RKO (cell line): ENCODE measurements around the gene ZDHHC8.

Experiments
- DNase-seq: peaks from one replicate; pipeline ENCODE4 v3.0.0-alpha.2; 2016; ENCODE audit warnings: low spot score

Gene ZDHHC8

DNA sequence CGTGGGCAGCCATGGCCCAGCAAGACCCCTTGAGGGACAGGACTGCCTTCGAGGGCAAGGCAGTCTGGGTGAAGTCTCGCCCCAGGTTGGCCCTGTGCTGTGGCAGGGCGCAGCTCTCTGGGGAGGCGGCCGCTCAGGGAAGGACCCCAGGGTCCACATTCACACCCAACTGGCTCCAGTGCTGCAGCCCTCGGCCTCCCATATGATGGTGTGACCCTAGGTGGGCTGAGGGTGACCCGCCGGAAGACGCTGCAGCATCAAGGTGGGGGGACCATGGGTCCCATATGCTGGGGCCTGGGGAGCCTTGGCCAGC, 47.3 kb downstream of the ZDHHC8 start:
- no peak for DNase-seq

DNA sequence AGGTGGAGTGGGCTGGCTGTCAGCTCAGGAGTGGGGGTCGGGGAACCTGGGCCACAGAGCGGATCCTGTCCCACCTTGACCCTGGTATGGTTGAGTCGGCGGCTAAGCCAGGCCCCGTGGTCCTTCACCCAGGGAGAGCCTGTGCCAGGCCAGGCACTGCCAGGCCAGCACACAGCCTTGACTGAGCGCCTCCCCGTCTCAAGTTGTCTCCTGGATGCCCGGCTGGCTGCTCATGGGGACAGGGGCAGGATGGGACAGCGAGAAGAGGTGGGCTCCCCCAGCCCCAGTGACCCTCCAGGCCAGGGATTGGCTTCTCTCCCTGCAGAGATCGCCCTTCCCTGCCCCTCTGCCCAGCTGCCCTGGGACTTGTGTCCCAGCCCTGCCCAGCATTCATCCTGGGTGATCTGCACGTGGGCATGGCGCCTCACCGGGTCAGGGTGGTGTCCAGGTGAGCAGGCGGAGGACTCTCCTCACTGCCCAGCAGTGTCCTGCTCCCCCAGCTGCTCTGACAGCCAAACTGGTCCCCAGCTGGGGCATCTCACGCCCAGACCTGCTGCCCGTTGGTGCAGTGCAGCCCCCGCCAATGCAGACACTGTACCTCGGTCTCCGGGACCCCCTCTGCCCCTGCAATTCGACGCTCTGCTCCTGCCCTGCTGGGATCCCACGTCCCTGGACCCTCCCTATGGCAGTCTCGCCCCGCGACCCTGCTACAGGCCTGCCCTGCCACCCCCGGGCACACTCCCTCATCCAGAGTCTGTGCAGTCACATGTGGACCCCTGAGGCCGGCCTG, 48.0 kb downstream of the ZDHHC8 start:
- DNase-seq, result no peak

DNA sequence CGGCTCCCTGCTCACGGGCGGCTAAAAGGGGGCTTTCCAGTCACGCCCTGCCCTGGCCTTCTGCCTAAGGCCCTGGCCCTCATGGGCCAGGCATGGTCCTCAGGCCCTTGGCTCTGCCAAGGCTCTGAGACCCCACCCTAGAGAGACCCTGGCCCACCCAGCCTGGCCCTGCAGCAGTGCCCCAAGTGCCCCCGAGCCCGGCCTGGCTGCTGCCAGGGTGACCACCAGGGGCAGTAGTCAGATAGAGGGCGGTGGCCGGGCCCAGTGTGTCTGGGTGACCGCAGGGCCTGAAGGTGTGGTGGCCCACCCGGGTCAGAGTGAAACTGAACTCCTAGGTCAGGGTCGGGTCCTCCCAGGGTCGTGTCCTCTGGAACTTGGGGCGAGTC, 48.6 kb downstream of the ZDHHC8 start:
- DNase-seq, result no peak

DNA sequence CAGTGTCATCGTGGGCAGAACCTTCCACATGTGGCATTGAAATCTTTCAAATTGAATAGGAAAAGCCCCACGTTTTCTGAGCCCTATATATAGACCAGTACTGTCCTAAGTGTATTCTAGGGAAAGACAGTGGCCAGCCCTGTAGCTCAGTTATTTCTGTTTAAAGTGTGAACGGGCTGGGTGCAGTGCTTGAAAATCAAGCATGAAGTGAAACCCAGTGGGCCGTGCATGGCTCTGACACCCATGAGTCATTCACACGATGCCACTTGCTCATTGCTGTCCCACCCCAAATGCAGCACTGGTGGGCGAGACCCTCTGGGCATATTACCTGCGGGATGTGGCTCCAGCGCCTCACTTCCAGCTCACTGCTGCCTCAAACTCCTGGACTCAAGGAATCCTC, 49.0 kb downstream of the ZDHHC8 start:
- DNase-seq, result no peak

DNA sequence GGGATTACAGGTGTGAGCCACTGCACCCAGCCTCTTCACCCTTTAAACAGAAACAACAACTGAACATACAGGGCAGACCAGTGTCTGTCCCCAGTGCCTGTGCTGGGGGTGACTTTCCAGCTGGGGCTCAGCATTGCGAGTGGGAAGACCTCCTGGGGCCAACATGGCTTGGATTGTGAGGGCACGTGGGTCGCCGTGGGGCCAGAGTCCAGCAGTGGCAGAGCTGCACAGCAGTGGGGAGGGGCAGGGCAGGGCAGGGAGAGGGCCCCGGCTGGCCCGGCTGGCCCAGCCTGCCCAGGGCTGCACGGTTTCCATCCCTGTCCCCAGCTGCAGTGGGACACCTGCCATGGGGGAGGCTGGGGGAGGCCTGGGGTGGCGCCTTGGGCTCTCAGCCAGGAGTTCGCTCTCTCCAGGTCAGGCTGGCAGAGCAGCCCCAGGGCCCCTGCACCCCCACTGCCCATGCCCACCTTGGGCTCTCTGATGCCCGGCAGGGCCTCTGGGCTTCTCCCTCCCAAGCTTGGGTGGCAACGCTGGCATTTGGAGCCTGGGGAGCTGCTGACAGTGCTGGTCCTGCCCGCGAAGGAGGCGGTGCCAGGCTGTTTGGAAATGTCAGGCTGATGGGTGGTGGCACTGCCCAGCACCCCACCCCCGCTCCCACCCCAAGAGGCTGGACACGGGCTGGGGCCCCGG, 49.7 kb downstream of the ZDHHC8 start:
- no peak for DNase-seq

DNA sequence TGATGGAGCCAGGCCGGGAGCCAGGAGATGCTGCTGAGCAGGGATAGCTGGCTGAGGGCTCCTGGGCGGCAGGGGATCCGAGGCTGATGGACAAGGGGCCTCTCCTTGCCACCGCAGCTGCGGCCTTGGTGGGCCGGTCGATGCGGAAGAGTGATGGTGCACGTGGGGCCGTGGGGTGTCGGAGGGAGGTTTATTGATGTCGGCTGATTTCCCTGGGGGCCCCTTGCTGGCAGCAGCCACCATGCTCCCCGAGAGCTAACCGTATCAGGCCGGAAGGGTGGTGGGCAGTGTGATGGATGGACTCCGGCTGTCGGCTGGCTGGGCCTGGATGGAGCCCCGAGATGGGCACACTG, 50.3 kb downstream of the ZDHHC8 start:
- DNase-seq, result no peak

DNA sequence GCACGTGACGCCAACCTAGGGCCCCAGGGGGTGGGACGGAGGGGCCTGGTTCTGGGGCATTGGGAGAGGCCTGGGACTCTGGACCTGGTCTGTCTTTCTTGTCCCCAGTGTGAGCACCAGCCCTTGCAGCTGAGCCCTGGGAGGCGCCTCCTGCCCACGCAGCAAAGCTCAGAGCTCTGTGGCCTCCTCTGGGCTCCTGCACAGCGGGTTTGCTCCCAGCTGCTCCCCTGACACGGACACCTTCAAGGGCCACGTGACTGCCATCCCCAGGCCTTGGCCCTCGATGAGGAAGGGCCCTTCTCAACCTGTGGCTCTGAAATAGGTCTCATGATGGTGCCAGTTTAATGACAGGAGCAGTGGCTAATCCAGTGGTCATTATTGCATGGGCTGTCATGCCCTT, 50.8 kb downstream of the ZDHHC8 start:
- DNase-seq, result no peak

DNA sequence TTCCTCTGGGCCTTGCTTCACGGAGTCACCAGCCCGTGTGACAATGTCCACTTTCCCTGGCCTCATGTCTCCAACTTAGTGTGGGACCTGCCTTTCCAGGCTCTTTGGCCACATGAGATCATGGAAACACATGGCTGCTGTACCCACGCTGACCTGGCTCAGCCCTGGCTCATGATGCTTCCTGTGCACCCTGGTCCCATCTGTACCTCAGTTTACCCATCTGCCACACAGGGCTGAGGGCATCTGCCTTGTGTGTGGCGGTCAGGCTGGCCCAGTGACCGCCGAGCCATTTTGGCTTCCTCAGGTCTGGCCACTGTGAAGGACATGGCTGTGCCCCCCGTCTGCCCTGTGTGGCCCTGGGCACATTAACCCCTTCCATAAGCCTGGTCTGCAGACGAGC, 51.5 kb downstream of the ZDHHC8 start:
- no peak for DNase-seq

DNA sequence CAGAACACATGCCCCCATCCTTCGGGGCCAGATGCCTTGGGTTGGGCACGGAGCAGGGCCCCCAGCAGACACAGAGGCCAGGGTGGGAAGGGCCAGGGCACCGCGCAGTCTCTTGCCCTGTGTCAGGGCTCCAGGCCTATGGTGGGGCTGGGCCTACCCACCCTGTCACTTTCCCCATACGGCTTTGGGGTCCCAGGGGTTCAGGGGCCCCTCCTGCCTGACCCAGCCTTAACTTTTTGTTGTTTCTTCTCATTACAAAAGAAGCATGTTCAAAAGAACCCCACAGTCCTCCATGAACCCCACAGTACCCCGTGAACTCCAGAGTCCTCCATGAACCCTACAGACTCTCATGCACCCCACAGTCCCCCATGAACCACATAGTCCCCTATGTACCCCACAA, 52.2 kb downstream of the ZDHHC8 start:
- no peak for DNase-seq

DNA sequence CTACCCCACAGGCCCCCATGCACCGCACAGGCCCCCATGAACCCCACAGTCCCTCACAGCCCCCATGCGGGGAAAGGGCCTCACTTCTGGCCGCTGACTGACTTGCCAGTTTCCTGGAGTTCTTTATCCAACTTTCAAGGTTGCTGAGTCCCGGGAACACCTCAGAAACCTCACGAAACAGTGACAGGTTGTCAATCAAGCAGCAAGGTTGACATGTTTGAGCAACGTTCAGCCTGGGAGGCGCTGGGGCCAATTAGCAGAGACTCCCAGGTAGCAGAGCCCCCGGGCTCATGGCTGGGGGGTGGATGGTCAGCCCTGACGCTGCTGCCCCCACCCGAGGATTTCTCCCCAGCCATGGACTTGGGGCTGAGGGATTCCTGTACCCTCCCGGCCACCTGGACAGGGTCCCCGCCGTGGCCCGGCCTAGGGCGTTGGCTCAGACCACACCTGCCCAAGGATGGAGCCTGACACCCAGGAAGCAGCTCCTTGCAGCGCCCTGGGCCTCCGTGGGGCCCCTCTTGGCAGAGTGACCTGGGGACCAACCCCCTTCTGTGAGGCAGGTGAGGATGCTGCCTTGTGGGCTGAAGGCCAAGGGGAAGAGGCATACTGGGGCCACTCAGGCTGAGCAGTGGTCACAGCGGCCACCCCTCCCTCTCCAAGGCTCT, 53.0 kb downstream of the ZDHHC8 start:
- no peak for DNase-seq

DNA sequence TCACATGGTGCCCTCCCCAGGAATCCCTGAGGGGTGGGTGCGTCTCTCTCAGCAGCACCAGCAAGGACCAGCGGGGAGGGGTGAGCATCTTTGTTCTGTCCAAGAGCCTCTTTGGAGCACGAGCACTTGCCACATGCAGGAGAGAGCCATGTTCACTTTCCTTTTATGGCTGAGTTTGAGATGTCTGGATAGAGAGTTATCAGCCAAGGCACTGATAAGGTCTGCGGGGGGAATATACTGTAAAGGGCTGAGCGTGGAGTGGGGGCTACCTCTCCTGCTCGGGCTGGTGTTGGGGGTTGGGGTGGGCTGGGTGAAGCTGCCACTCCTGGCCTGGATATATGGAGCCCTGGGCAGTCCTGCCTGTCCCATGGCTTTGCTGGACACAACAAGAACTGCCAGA, 54.1 kb downstream of the ZDHHC8 start:
- no peak for DNase-seq

DNA sequence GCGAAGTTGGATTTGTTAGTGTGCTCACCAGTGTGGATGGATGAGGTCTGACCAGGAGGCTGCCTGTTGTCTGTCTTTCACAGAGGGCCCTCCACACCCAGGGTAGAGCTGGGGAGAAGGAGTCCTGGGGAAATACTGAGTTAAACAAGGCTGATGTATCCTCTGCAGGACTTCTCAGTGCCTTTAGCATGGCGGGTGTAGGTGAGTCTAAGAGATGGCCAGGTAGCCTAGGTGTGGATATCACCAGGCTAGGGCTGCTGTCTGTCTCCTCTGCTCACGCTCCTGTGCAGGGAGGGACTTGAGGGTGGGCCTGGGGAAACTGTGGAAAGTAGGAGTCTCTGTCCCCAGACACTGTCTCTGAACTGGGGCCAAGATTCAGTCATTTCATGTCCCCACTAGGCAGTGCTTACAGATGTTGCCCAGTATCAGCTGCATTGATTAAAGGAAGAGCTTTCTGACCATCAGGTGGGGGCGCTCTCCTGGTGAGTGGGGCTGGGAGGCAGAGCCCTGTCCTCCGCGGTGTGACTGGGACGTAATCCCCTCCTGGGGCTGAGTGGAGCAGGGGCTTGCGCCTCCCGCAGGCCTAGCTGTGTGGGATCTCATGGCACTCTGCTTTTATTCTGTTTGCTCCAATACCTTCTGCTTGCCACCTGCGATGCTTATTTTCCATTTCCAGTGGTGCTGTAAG, 54.7 kb downstream of the ZDHHC8 start:
- no peak for DNase-seq

DNA sequence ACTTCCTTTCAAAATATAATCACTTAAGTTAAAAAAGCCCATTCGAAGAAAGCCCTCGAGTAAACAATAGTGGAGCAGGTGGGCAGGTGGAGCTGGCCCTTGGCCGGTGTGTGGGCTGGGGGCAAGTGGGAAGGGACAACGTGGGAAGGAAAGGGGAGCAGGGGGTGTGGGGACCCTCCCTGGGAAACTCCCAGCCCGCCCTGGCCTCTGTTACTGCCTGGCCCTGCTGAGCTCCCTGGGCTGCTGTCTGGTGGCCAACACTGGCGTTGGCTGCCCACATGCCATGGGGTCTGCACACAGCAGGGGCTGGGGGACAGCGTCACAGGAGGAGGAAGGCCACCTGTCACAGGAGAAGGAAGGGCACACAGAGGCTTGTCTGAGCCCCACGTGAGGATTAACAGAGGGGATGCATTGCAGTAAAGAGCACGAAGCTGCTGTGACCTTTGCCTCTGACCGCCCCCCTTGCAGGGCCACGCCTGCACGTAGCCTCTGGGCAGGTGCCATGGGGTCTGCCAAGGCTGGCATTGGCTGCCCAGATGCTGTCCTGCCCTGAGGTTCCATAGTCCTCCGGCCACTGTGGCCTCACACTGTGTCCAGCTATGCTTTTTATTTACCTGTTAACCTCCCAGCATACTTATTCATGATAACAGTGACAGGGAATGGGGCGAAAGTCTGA, 55.4 kb downstream of the ZDHHC8 start:
- DNase-seq, result no peak

DNA sequence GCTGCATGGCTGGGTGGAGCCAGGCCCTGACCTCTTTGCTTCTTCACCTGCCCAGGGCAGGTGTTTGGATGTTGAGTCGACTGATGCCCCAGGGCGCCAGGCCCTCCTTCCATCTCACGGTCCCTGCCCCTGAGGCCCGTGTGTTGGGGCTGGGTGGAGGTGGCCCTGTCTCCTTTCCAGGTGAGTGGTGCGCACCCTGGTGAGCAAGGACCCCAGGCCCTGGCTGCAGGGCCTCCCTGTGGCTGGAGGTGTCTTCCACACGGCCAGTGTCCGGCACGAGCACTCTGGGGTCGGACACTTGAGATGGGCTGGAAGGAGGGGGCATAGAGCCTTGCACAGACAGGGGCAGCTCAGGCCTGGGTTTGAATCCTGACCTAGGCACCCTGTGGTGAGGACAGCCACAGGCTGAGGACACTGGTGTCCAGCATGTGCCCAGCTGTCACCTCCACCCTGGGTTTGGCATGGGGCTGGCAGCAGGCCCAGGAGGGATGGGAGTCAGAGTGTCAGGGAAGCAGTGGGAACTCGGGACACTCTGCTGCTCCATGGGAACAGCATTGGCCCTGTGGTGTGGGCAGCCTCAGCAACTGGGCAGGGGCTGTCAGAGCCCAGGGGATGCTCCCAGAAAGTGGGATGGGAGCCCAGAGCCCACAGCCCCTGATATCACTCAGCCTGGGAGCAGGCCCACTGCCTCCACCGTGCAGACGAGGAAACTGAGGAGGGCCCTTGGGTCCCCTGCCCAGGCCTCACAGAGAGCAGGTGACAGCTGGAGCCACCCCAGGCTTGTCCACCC, 56.4 kb downstream of the ZDHHC8 start:
- DNase-seq, result no peak

DNA sequence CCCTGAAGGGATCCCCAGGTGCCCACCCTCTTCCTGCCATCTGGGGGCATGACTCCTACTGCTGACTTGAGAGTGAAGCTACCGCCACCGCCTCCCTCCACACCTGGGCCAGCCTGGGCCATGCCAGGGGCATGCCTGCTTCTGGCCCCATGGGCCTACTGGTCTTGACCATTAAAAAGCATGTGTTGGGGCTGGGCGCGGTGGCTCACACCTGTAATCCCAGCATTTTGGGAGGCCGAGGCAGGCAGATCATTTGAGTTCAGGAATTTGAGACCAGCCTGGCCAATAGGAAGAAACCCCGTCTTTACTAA, 56.9 kb downstream of the ZDHHC8 start:
- DNase-seq, result no peak

DNA sequence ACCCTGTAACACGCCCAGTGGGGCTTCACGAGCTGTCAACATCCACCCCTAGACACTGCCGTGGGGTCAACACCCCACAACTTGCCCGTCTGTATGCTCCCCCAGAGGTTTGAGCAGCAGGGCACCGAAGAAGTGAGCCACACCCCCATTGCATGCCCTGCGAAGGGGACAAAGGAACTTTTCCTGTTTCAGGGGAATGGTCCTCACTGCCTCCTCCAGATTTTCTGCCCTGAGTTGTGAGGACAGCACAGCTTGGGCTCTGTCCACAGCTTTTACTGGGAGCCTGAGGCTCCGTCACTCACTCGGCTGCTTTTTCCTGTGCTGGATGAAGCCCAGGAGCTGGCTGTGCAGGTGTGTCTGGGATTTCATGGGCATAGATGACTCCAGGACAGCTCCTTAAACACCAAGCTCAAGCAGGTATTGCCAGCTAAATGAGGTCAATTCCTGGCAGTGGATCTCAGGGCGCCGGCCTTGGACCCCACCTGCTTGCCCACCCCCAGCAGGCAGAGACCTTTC, 59.5 kb downstream of the ZDHHC8 start:
- no peak for DNase-seq

DNA sequence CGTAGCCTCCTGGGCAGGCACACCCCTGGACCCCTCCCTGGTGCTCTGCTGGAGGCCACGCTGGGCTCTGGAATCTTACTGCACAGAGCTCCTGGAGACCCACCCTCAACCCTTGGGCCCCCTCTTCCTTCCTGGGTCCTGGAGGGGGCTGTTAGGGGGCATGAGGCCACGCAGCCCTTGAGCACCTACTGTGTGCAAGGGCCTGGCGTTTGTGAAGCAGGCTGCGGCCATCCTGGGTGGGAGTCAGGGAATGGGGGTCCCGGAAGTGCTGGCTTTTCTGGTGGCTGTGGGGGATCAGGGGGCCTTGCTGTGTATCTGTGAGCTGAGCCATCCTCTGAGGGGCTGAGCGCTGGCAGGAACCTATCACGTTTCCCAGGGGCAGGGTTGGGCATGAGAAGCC, 60.2 kb downstream of the ZDHHC8 start:
- DNase-seq, result no peak

DNA sequence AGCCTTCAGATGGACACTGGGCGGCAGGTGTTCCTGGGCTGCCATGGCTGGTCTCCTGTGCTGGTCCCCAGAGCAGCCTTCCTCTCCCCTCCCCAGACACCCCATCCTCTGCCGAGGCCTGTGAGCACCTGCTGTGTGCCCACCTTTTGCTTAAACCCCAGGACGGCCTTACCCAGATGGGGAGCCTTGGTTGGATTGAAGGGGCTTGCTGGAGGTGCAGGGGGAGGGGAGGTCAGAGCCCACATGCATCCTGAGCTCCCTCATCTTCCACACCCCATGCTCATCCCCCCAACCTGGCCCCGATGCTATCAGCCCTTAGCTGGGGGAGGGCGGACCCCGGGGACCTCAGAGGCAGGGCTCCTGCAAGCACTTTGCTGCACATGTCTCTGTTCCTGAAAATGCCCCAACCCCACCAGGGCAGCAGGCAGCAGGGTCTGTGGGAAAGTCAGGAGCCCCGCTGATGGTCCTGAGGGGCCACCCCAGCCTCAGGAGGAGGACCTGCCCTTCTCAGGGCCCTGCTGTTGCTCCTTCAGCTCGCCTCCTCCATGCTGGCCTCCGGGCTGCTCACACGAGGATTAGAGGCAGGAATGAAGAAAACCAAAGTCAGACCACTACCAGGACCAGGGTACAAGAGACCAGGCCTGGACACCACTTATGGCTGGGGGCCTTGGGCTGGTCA, 60.8 kb downstream of the ZDHHC8 start:
- no peak for DNase-seq

DNA sequence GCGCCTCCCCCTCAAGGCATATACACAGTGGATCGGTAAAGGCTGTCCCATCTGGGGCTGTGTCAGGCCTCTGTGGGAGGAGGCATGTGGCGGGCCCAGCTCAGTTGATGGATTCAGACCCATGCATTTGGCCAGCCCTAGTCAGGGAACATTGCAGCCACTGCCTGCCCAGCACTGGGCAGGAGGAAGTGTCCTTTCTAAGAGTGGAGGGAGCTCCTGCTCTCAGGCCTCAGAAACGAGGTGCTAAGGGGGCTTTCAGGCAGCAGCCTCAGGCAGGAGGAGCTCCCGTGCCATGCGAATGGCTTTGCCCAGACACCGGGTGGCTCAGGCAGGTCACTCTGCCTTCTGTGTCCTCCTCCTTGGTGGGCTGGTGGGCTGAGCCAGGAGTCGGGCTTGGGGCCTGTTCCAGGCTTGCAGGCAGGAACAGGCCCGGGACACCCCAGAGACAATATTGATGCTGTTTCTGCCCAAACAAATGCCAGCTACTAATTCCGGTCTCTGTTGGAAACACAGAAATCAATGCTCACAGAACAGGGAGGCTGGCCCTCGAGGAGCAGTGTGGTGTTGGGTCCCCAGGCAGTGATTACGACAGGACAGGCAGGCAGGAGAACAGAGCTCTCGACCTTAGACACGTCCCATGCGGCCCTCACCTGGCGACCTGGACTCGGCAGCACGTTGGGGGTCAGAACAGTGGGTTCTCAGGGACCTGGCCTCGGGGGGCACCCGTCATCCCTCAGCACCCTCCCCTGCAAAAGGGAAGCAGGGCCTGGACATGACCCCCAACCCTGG, 61.6 kb downstream of the ZDHHC8 start:
- DNase-seq, result no peak
